Myocyte (in vitro differentiated cells): ENCODE measurements around the gene GRID2. TPM values are rescaled to one million over a fixed set of nuclear protein-coding genes. Genes with fewer than 3 reads are reported as not detected.
"Not testable (repeated sequence)": the region's sequence is repeated elsewhere in the genome, so short reads cannot be mapped to it uniquely, and the experiment has no call there.

Experiments
- DNase-seq: peaks from one replicate; pipeline ENCODE4 v3.0.0-alpha.2; 2012; ENCODE audit warnings: low read depth
- total RNA-seq: library from RNA; depleted of rRNA; stranded (reverse); fragments of >200 nt; gene quantifications from 2 replicates; pipeline ENCODE4 v1.2.3, GENCODE V29; 2014

Gene GRID2
- total RNA-seq, 1 donor from 2014 or later = 0.16 TPM

DNA sequence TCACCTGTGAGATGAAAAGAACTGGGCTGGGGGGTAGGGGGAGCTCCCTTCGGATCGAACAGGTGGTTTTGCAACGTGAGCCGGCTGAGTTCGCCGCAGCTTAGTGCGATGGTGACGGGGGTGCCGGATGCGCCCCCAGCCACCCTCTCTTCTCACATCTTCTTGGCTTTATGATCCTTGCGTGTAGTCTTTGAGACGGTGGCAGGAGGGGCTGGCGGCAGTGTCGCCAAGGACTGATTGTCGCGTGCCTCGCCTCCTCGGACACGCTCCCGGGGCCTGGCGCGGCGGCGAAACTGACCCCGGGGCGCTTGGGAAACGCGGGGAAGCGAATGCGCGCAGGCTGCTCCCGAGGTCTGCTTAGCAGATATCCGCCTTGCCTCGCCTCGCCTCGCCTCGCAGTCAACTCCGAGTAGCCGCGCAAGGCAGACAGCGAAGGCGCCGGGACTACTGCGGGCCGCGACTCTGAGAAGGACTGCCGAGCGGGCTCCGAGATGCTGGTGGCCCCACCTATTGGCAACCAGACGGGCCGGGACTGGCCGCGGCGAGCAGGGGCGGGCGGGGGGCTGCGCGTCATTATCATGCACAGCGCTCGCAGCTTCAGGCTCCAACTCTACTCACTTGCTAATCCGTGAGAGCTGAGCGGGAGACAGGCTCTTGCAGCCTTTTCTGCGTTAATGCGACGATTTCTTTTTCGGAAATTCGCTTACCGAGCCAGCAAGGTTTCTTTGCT lies 1.5 kb downstream of the GRID2 start:
- peak; percentile 50 for DNase-seq

GRCh38 chr4:92305878-92306520 lies 2.2 kb downstream of the GRID2 start:
- DNase-seq = no peak

- no peak for DNase-seq
Observed at GRCh38 chr4:92307181-92307580, 3.4 kb downstream of the GRID2 start.

- no peak for DNase-seq
Observed at GRCh38 chr4:92307866-92308265, 4.1 kb downstream of the GRID2 start.

DNA sequence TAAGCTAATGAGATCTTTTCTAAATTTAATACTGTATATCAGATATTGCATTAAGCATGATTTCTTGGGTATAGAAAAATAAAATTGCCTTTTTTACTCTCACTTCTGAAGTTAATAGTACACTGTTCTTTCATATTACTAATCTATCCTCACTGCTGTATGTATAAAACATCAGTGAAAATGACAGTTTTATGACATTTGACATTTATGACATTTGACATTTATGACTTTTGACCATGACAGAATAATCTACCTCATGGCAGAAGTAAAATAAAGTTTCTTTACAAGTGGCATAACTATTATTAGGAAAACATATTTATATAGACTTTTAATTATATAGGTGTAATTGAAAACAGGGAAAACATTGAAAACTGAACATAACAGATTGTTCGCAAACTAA lies 13.3 kb downstream of the GRID2 start:
- no peak for DNase-seq

GRCh38 chr4:92328095-92328494 lies 24.3 kb downstream of the GRID2 start:
- no peak for DNase-seq

DNA sequence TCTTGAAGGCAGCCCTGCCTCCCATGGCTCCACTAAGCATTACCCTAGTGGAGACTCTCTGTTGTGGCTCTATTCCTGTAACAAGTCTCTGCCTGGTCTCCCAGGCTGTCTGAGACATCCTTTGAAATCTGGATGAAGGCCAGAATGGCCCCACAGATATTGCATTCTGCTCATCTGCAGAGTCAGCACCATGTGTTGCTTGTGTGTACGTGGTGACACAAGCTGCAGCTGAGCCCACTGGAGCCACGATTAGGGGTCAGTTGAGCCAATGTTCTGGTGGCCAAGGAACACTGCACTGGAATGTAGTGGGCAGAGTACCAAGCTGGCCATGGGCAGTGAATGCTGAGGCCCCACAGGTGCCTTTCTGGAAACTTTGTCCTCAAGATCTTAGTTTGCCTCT lies 29.2 kb downstream of the GRID2 start:
- DNase-seq = no peak

DNA sequence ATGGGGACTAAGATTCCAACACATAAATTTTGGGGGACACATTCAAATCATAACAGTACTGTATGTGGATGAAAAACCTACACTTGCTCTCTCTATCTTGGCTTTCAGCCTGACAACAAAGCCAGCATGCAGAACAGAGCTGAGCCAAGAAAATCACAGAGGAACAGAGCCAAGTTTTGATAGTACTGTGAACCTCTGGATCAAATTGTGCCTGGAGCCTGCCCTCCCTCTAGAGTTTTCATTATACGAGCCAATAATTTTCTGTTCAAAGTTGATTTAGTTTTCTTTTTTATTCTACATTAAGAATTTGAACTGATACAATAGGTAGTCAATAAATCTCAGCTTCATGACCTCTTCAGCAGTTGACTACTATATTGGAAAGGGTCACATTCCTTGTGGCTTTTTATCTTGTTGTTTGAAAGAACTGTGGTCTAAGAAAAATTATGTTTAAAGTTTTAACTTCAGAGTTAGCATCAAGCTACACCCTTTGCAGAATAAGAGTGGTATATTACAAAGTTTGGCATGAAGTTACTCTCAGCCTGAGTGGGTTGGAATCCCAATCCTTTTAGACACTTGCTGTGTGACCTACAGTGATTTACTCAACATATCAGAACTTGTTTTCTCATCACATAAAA lies 31.1 kb downstream of the GRID2 start:
- no peak for DNase-seq

- no peak for DNase-seq
Observed at GRCh38 chr4:92339676-92340075, 35.9 kb downstream of the GRID2 start.

GRCh38 chr4:92344216-92344615 lies 40.5 kb downstream of the GRID2 start:
- no peak for DNase-seq

DNA sequence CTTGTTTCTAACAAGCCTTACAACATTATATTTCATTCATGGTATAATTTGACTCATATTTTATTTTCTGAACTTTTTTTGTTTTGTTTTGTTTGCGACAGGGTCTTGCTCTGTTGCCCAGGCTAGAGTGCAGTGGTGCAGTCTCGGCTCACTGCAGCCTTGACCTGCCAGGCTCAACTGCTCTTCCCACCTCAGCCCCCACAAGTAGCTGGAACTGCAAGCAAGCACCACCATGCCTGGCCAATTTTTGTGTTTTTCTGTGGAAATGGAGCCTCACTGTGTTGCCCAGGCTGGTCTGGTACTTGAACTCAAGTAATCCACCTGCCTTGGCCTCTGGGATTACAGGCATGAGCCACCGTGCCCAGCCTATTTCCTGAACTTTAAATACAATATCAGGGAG lies 42.5 kb downstream of the GRID2 start:
- no peak for DNase-seq

DNA sequence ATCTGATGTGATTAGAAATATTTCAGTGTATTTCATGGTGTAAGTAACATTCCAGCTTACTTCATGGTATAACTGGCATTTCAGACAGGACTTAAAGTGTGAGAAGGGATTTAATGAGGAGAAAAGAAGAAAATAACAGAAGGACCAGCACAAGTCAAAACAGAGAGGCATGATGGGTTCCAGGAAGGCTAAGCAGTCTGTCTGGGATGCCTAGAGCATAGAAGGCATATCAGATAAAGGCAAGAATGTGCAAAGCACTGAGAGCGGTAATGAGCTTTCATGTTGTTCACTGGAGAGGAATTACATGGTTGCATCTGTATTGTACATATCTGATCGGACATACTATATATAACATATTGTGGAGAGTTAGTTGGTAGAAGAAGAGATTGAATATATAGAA lies 54.2 kb downstream of the GRID2 start:
- no peak for DNase-seq

DNA sequence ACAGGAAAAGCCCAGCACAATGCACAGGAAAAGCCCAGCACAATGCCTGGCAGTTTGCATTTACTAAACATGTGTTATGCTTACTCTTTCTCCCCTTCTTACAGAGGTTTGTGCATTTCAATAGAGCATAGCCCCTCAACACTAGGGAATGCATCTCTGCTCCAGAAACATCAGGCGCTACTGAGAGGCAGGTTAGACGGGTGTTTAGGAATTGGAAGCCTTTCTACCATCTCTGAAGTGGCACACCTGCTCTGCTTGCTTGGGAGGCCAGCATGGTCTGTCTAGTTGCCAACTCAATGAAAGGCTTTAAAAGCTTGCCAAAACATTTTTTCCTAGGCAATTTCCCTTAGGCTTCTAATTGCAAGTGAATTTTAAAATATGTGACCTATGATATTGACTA lies 55.7 kb downstream of the GRID2 start:
- DNase-seq = no peak

- DNase-seq = no peak
Observed at GRCh38 chr4:92362028-92362427, 58.3 kb downstream of the GRID2 start.

- no peak for DNase-seq
Observed at GRCh38 chr4:92368653-92369052, 64.9 kb downstream of the GRID2 start.

DNA sequence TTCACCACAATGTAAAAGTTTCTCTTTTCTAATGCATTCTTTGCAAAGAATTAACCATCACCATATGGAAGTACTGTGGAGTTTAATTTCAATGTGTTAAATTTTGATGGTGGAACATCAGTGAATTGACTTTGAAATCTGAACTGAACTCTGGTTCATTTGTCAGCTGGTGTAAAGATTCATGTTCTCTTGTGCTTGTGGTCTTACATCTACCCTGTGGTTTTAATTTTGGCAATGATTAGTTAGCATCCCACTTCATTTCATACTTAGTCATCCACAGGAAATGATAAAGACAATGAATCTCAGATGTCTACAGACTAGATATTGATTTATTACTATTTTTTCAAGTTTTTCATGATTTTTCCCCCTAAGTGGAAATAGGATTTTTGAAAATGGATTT lies 77.8 kb downstream of the GRID2 start:
- peak; percentile 8 for DNase-seq

DNA sequence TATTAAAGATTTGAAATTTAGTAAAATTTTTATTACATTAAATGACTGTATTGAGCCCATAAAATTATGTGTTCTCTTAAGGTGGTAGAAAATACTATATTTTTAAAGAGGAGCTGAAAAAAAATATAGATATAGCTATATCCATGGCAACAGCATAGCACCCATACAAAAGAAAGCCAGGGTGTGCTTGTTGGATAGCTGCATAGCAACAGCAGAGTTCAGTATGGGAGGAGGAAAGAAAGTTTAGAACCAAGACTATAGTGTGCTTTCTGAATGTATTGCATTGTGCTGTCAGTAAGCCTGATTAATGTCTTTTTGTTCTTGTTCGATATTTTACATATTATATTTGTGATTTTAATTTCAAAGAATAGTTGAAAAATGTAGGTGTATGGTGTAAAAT lies 78.4 kb downstream of the GRID2 start:
- DNase-seq = no peak

- DNase-seq = peak; percentile 52
Observed at GRCh38 chr4:92387459-92388069, 83.8 kb downstream of the GRID2 start.

DNA sequence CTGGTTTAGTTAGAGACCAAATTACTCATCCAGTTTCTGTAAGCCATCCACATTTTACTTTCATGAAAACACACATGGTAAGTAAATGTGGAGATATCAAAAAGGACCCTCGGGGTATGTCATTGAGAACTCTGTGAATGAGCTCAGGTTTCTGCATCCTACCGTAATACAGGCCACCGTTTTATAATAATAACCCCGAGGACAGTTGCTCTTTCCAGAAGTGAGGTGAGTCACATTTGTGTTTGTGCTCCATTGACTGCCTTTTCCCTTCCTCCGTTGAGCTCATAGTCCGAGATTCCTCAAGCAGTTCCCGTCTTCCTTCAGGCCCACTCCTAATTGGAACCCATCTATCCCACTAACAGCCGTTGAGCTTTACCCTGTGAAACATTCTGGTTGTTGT lies 95.3 kb downstream of the GRID2 start:
- DNase-seq = peak; percentile 5

DNA sequence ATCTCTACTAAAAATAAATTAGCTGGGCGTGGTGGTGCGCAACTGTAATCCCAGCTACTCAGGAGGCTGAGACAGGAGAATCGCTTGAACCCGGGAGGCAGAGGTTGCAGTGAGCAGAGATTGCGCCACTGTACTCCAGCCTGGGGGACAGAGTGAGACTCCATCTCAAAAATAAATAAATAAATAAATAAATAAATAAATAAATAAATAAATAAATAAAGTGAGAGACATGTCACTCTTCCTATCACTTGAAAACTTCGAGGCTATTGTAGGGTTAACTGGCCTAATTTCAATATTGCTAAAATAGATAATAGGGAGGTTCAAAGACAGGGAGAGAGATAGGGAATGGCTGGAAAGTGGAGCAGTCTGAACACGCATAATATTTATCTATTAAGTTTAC lies 99.8 kb downstream of the GRID2 start:
- not testable (repeated sequence) for DNase-seq

GRCh38 chr4:92406488-92406887 lies 102.7 kb downstream of the GRID2 start:
- no peak for DNase-seq

- no peak for DNase-seq
Observed at GRCh38 chr4:92421920-92422319, 118.2 kb downstream of the GRID2 start.
